ENCODE measurements around the gene ZFAND3.

ZFAND3 gene

GRCh38 chr6:38004908-38005307, 185.4 kb downstream of the ZFAND3 start:
- no peak for DNase-seq (ENCODE audit: low read depth in 3 of 3)

- no peak for DNase-seq (ENCODE audit: low read depth in 3 of 3)
Observed at GRCh38 chr6:38011937-38012336, 192.4 kb downstream of the ZFAND3 start.

- no peak for DNase-seq (ENCODE audit: low read depth in 3 of 3)
Observed at GRCh38 chr6:38012573-38012972, 193.0 kb downstream of the ZFAND3 start.

GRCh38 chr6:38015341-38015740, 195.8 kb downstream of the ZFAND3 start:
- no peak for DNase-seq (ENCODE audit: low read depth in 3 of 3)

GRCh38 chr6:38016824-38017223, 197.3 kb downstream of the ZFAND3 start:
- DNase-seq (ENCODE audit: low read depth in 3 of 3), result no peak

- no peak for DNase-seq (ENCODE audit: low read depth in 3 of 3)
Observed at GRCh38 chr6:38018755-38019165, 199.2 kb downstream of the ZFAND3 start.

GRCh38 chr6:38020593-38020992, 201.1 kb downstream of the ZFAND3 start:
- no peak for DNase-seq (ENCODE audit: low read depth in 3 of 3)

- DNase-seq (ENCODE audit: low read depth in 3 of 3), result no peak
Observed at GRCh38 chr6:38021029-38021428, 201.5 kb downstream of the ZFAND3 start.

GRCh38 chr6:38021571-38021970, 202.0 kb downstream of the ZFAND3 start:
- DNase-seq (ENCODE audit: low read depth in 3 of 3), result no peak

GRCh38 chr6:38022688-38023087, 203.2 kb downstream of the ZFAND3 start:
- DNase-seq (ENCODE audit: low read depth in 3 of 3), result no peak

GRCh38 chr6:38024908-38025307, 205.4 kb downstream of the ZFAND3 start:
- no peak for DNase-seq (ENCODE audit: low read depth in 3 of 3)

- DNase-seq (ENCODE audit: low read depth in 3 of 3), result no peak
Observed at GRCh38 chr6:38025451-38025850, 205.9 kb downstream of the ZFAND3 start.

- DNase-seq (ENCODE audit: low read depth in 3 of 3), result no peak
Observed at GRCh38 chr6:38027685-38028373, 208.3 kb downstream of the ZFAND3 start.

GRCh38 chr6:38030380-38030779, 210.9 kb downstream of the ZFAND3 start:
- no peak for DNase-seq (ENCODE audit: low read depth in 3 of 3)

- no peak for DNase-seq (ENCODE audit: low read depth in 3 of 3)
Observed at GRCh38 chr6:38032797-38033196, 213.3 kb downstream of the ZFAND3 start.

- no peak for DNase-seq (ENCODE audit: low read depth in 3 of 3)
Observed at GRCh38 chr6:38033442-38033982, 214.0 kb downstream of the ZFAND3 start.

GRCh38 chr6:38034274-38034914, 214.9 kb downstream of the ZFAND3 start:
- no peak for DNase-seq (ENCODE audit: low read depth in 3 of 3)

- no peak for DNase-seq (ENCODE audit: low read depth in 3 of 3)
Observed at GRCh38 chr6:38035478-38035877, 216.0 kb downstream of the ZFAND3 start.

- no peak for DNase-seq (ENCODE audit: low read depth in 3 of 3)
Observed at GRCh38 chr6:38039502-38039901, 220.0 kb downstream of the ZFAND3 start.

- DNase-seq (ENCODE audit: low read depth in 3 of 3), result no peak
Observed at GRCh38 chr6:38040254-38040653, 220.7 kb downstream of the ZFAND3 start.

GRCh38 chr6:38043259-38043753, 223.8 kb downstream of the ZFAND3 start:
- DNase-seq (ENCODE audit: low read depth in 3 of 3), result no peak

GRCh38 chr6:38045701-38046305, 226.3 kb downstream of the ZFAND3 start:
- no peak for DNase-seq (ENCODE audit: low read depth in 3 of 3)

- DNase-seq (ENCODE audit: low read depth in 3 of 3), result no peak
Observed at GRCh38 chr6:38047562-38047961, 228.0 kb downstream of the ZFAND3 start.
